HFF-Myc (cell line): ENCODE data around the gene SPI1.

Source experiments
- DNase-seq: peaks from one replicate; pipeline ENCODE4 v3.0.0-alpha.2; 2011; ENCODE audit warnings: low read depth; ENCODE audit errors: extremely low read depth
- H3K4me3 ChIP-seq: replicated peaks from 2 replicates; pipeline ENCODE4 v1.5.1; 2011; ENCODE audit warnings: low read depth, mild to moderate bottlenecking, control low read depth, low read length
- CTCF ChIP-seq: IDR thresholded peaks from 2 replicates; pipeline ENCODE4 v1.5.1; 2012; ENCODE audit warnings: mild to moderate bottlenecking, low read depth, low read length, control low read depth; ENCODE audit errors: missing control alignments

Gene SPI1

GRCh38 chr11:47332791-47333525 lies 45.4 kb downstream of the SPI1 start:
- no peak for DNase-seq
- no peak for TF ChIP-seq CTCF
- H3K4me3 ChIP-seq: no peak overlapping the region

- DNase-seq: no peak
- no peak for TF ChIP-seq CTCF
Observed at GRCh38 chr11:47332303-47332711, 46.0 kb downstream of the SPI1 start.

GRCh38 chr11:47331454-47332302 lies 46.7 kb downstream of the SPI1 start:
- H3K4me3 ChIP-seq: no peak overlapping the region
- no peak for DNase-seq
- no peak for TF ChIP-seq CTCF

More at GRCh38 chr11:47332303-47332711, 46.0 kb downstream of the SPI1 start:
- H3K4me3 ChIP-seq: no peak overlapping the region

- no peak for TF ChIP-seq CTCF
- DNase-seq: no peak
Observed at GRCh38 chr11:47329987-47330931, 48.1 kb downstream of the SPI1 start.

GRCh38 chr11:47329431-47329986 lies 48.8 kb downstream of the SPI1 start:
- no peak overlapping the region for H3K4me3 ChIP-seq
- no peak for TF ChIP-seq CTCF
- DNase-seq: no peak

More at GRCh38 chr11:47329987-47330931, 48.1 kb downstream of the SPI1 start:
- no peak overlapping the region for H3K4me3 ChIP-seq
